Measurements from ENCODE around the gene LIN28B. TPM values are rescaled to one million over a fixed set of nuclear protein-coding genes. Genes with fewer than 3 reads are reported as not detected.
"Not testable (repeated sequence)": the region's sequence is repeated elsewhere in the genome, so short reads cannot be mapped to it uniquely, and the experiment has no call there.

The LIN28B gene
- total and polyA plus RNA-seq, 7 donors = not detected

DNA sequence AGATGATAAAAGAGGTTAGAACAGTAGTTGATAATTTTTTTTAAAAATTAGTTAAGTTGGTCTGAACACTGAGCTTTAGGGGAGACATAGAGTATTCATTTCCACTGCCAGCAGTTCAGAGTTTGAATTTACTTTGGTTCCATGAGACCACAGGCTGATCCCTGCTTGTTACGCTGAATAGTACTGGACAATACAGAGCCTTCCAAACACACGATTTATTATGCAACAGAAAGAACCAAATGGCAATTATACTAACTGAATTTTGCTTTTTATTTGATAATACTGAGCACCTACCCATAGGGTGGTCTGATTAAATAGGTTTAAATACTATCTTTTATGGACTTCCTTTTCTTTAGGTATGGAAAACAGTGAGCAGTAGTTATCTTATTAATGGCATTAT, 111.5 kb downstream of the LIN28B start:
- Histone ChIP-seq H3K36me3 (no peaks in the 10 kb centered on the region), H3K9me3 (no peaks in the 10 kb centered on the region), H3K4me1 (peaks cover 0 to 14% (median 4%) of the 10 kb centered on the region in 4 donors), H3K27ac (no peak overlapping the region), H3K4me3 (no peak overlapping the region), H3K27me3 (no peaks in the 10 kb centered on the region)
- TF ChIP-seq POLR2AphosphoS5 (IDR thresholded peaks at IDR 0.05) (no peak), EP300 (IDR thresholded peaks at IDR 0.05) (no peak), POLR2A (IDR thresholded peaks at IDR 0.05) (no peak)
- TF ChIP-seq, protein P1, sequence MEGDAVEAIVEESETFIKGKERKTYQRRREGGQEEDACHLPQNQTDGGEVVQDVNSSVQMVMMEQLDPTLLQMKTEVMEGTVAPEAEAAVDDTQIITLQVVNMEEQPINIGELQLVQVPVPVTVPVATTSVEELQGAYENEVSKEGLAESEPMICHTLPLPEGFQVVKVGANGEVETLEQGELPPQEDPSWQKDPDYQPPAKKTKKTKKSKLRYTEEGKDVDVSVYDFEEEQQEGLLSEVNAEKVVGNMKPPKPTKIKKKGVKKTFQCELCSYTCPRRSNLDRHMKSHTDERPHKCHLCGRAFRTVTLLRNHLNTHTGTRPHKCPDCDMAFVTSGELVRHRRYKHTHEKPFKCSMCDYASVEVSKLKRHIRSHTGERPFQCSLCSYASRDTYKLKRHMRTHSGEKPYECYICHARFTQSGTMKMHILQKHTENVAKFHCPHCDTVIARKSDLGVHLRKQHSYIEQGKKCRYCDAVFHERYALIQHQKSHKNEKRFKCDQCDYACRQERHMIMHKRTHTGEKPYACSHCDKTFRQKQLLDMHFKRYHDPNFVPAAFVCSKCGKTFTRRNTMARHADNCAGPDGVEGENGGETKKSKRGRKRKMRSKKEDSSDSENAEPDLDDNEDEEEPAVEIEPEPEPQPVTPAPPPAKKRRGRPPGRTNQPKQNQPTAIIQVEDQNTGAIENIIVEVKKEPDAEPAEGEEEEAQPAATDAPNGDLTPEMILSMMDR (IDR thresholded peaks at IDR 0.05) = no peak
- intact Hi-C loops (cut with DNase I) = no loop called here
- no peak for DNase-seq
- 78 to 86% methylated on average over 2 of the region's 2 CpGs for WGBS, 2 donors

DNA sequence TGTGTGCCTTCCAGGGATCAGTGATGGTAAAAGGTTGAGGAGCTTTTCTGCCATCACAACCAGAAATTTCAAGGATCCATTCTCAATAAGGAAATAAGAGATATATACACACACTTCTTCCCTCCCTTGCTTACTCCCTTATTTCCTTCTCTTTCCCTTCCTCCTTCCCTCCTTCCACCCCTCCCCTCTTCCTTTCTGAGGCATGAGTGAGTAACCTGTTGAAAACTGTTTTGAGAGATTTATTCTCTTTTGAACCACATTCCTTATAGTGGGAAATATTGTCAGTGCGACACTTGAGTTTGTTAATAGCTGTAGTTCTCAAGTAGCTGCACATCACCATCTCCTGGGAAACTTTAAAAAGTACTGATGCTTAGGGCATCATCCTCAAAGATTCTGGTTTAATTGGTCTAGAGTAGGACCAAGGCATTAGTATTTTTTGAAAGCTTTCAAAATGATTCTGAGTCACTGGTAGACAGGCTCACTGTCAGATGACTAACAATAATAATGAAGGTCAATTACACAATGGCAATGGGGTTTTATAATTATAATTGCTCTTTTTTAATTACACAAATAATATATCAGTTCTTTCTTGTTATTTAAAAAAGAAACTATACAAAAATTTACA, 113.0 kb downstream of the LIN28B start:
- H3K4me1 ChIP-seq = peaks cover 0 to 14% (median 4%) of the 10 kb centered on the region in 4 donors
- 90 to 96% methylated on average over 1 of the region's 1 CpG for WGBS, 2 donors
- intact Hi-C loops (cut with DNase I) = no loop called here

DNA sequence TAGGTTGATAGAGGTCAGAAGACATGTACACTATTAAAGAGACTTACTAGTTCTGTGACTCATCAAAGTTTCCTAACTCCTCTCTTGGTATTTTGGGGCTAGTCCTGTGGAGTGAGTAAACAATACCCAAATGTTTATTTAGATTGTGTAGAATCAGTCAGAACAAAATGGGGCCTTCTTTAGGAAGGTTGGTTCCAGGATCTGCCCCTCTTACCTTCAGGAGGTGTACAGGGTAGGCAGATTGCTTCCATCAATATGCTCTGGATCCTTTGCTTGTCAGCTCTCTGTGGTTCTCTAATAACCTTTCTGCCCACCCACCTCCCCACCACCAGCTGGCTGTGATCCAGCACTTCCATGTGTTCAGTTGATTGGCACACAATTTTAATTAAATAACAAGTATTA, 115.9 kb downstream of the LIN28B start:
- intact Hi-C loops (cut with DNase I) = no loop called here
- DNase-seq = no peak
- Histone ChIP-seq H3K36me3 (no peaks in the 10 kb centered on the region), H3K4me1 (peaks cover 0 to 19% (median 11%) of the 10 kb centered on the region in 4 donors), H3K9me3 (no peaks in the 10 kb centered on the region), H3K27me3 (no peaks in the 10 kb centered on the region), H3K27ac (no peak overlapping the region), H3K4me3 (no peak overlapping the region)
- TF ChIP-seq EP300 (IDR thresholded peaks at IDR 0.05) = no peak
- TF ChIP-seq, protein P1 (IDR thresholded peaks at IDR 0.05) = no peak

More for the DNA sequence above, 113.0 kb downstream of the LIN28B start:
- TF ChIP-seq POLR2AphosphoS5 (IDR thresholded peaks at IDR 0.05) (no peak), EP300 (IDR thresholded peaks at IDR 0.05) (no peak), POLR2A (IDR thresholded peaks at IDR 0.05) (no peak)
- TF ChIP-seq, protein P1 (IDR thresholded peaks at IDR 0.05) = no peak
- no peak for DNase-seq
- Histone ChIP-seq H3K9me3 (no peaks in the 10 kb centered on the region), H3K4me3 (no peak overlapping the region), H3K36me3 (no peaks in the 10 kb centered on the region), H3K27ac (no peak overlapping the region), H3K27me3 (no peaks in the 10 kb centered on the region)

DNA sequence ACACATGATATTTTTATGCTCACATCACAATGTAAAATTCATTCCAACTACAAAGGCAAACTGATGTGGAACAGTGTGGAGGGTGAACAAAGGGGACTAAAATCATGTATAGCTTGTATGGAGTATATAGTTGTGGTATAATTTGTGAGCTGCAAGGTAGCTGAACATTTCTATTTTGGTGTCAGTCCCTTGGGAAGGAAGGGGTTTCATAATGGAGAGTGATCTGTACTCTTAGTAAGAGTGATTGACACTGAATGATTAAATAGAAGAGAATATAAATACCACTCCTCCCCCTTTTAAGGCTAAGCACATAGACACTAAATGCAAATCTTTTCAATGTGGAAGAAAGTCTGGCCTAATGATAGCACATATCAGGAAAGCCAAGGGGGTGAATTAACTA, 118.3 kb downstream of the LIN28B start:
- H3K36me3 ChIP-seq = no peaks in the 10 kb centered on the region
- no peak overlapping the region for H3K4me3 ChIP-seq
- intact Hi-C loops (cut with DNase I) = loop anchor here (5.0 kb wide), 1 partner anchor 133 kb away; no protein-coding TSS in a partner anchor
- no peaks in the 10 kb centered on the region for H3K27me3 ChIP-seq
- H3K9me3 ChIP-seq = no peaks in the 10 kb centered on the region
- no peak for DNase-seq
- H3K27ac ChIP-seq = no peak overlapping the region
- TF ChIP-seq POLR2AphosphoS5 (IDR thresholded peaks at IDR 0.05) = no peak
- TF ChIP-seq POLR2A (IDR thresholded peaks at IDR 0.05) = no peak
- TF ChIP-seq, protein P1 (IDR thresholded peaks at IDR 0.05) = no peak
- no peak for TF ChIP-seq EP300 (IDR thresholded peaks at IDR 0.05)
- H3K4me1 ChIP-seq = peaks cover 0 to 30% (median 17%) of the 10 kb centered on the region in 4 donors

DNA sequence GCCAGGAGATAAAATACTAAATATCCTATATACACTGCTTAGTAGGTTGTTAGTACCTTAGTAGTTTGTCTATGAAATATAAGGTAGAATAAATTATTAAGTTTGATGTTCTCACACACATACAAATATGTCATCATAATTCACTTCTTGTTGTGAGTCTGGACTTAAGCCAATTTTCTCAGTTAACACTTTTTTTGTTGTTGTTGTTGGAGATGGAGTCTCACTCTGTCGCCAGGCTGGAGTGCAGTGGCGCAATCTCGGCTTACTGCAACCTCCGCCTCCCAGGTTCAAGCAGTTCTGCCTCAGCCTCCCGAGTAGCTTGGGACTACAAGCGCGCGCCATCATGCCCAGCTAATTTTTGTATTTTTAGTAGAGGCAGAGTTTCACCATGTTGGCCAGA, 119.5 kb downstream of the LIN28B start:
- not testable (repeated sequence) for H3K27me3 ChIP-seq, H3K9me3 ChIP-seq, DNase-seq, H3K4me3 ChIP-seq, H3K36me3 ChIP-seq, H3K27ac ChIP-seq
- intact Hi-C loops (cut with DNase I) = loop anchor here (5.0 kb wide), 1 partner anchor 134 kb away; no protein-coding TSS in a partner anchor
- H3K4me1 ChIP-seq = peaks cover 0 to 30% (median 17%) of the 10 kb centered on the region in 4 donors
- WGBS, 2 donors = 89 to 92% methylated on average over 8 of the region's 8 CpGs
